NCI-H1417 (cell line): ENCODE measurements around the gene C21orf91.
"Not testable (repeated sequence)": the region's sequence is repeated elsewhere in the genome, so short reads cannot be mapped to it uniquely, and the experiment has no call there.

Source experiments
- DNase-seq, 3 experiments: peaks; one replicate each; lab custom pipeline; 2025; lab: John Stamatoyannopoulos, UW

C21orf91 gene

GRCh38 chr21:17777072-17777765 lies 41.9 kb downstream of the C21orf91 start:
- DNase-seq = no peak

- DNase-seq = no peak
Observed at GRCh38 chr21:17775431-17776126, 43.6 kb downstream of the C21orf91 start.

GRCh38 chr21:17775021-17775420 lies 44.1 kb downstream of the C21orf91 start:
- DNase-seq = not testable (repeated sequence)

- no peak for DNase-seq
Observed at GRCh38 chr21:17769447-17769845, 49.7 kb downstream of the C21orf91 start.

- DNase-seq = peak in 1 of 3 experiments; percentile 22
Observed at GRCh38 chr21:17768840-17769446, 50.2 kb downstream of the C21orf91 start.

- no peak for DNase-seq
Observed at GRCh38 chr21:17765207-17765606, 53.9 kb downstream of the C21orf91 start.

GRCh38 chr21:17763288-17764037 lies 55.7 kb downstream of the C21orf91 start:
- DNase-seq = peak in 1 of 3 experiments; percentile 52

- DNase-seq = no peak
Observed at GRCh38 chr21:17759511-17760178, 59.5 kb downstream of the C21orf91 start.

GRCh38 chr21:17758683-17759082 lies 60.5 kb downstream of the C21orf91 start:
- DNase-seq = no peak

GRCh38 chr21:17757671-17758070 lies 61.5 kb downstream of the C21orf91 start:
- no peak for DNase-seq

- DNase-seq = no peak
Observed at GRCh38 chr21:17753736-17754135, 65.4 kb downstream of the C21orf91 start.

GRCh38 chr21:17752171-17752570 lies 67.0 kb downstream of the C21orf91 start:
- no peak for DNase-seq

- DNase-seq = no peak
Observed at GRCh38 chr21:17746920-17747319, 72.2 kb downstream of the C21orf91 start.

GRCh38 chr21:17745086-17745485 lies 74.1 kb downstream of the C21orf91 start:
- DNase-seq = no peak

- no peak for DNase-seq
Observed at GRCh38 chr21:17742940-17743592, 76.1 kb downstream of the C21orf91 start.

GRCh38 chr21:17742181-17742580 lies 77.0 kb downstream of the C21orf91 start:
- no peak for DNase-seq
